Naive thymus-derived CD4-positive, alpha-beta T cell (primary cell): ENCODE measurements around the gene STIM1. TPM values are rescaled to one million over a fixed set of nuclear protein-coding genes. Genes with fewer than 3 reads are reported as not detected.

ENCODE experiments used
- ATAC-seq: fragments of 150-1000 bp; cut with Tn5 transposase; 2 replicates; pipeline ENCODE4 v1.10.0; 2021; ENCODE audit warnings: mild to moderate bottlenecking, moderate library complexity
- CTCF ChIA-PET: fragments of 350-600 bp; sonication (Branson Sonifier 250); formaldehyde crosslinking; loops from one replicate; lab custom pipeline; 2021; ENCODE audit warnings: antibody characterized with exemption; lab: Charles Lee
- POLR2A ChIA-PET: fragments of 350-600 bp; sonication (Branson Sonifier 250); formaldehyde crosslinking; loops from one replicate; lab custom pipeline; 2021; ENCODE audit warnings: antibody characterized with exemption, inconsistent platforms; lab: Charles Lee
- DNase-seq, 9 donors: peaks; one replicate each; pipeline versions ENCODE4 v3.0.0 to v3.0.0-alpha.2; 2020 to 2022; ENCODE audit warnings: mixed read lengths in 1 of 9
- H3K27ac ChIP-seq: one replicate; pipeline ENCODE4 v1.7.0; 2013; ENCODE audit warnings: mild to moderate bottlenecking, low read depth, low read length, moderate library complexity
- H3K27me3 ChIP-seq, 2 donors: one replicate each; pipeline ENCODE4 v1.7.0; 2013; ENCODE audit warnings: low read length in 2 of 2, mild to moderate bottlenecking in 2 of 2, moderate library complexity in 2 of 2; ENCODE audit not compliant: control insufficient read depth in 2 of 2, insufficient read depth in 2 of 2
- H3K36me3 ChIP-seq, 3 experiments: 1 replicate in 2 of 3; 2 replicates in 1 of 3; pipeline ENCODE4 v1.7.0; 2013; ENCODE audit warnings: low read length in 3 of 3, mild to moderate bottlenecking in 3 of 3, moderate library complexity in 1 of 3; ENCODE audit not compliant: insufficient read depth in 3 of 3, control insufficient read depth in 2 of 3
- H3K4me1 ChIP-seq, 2 donors: one replicate each; pipeline ENCODE4 v1.7.0; 2013; ENCODE audit warnings: low read length in 2 of 2, mild to moderate bottlenecking in 2 of 2, moderate library complexity in 1 of 2; ENCODE audit not compliant: control insufficient read depth in 2 of 2, insufficient read depth in 2 of 2
- H3K4me3 ChIP-seq: 2 replicates; pipeline ENCODE4 v1.7.0; 2013; ENCODE audit warnings: mild to moderate bottlenecking, low read length
- H3K9me3 ChIP-seq, 3 experiments: 1 replicate in 2 of 3; 2 replicates in 1 of 3; pipeline ENCODE4 v1.7.0; 2013; ENCODE audit warnings: low read length in 3 of 3; ENCODE audit not compliant: control insufficient read depth in 2 of 3
- H3K27ac Mint-ChIP-seq, 9 donors: one replicate each; pipeline ENCODE4 v1.8.0; 2020 to 2022; ENCODE audit warnings: mixed read lengths in 9 of 9, mild to moderate bottlenecking in 8 of 9, moderate library complexity in 5 of 9, inconsistent platforms in 2 of 9
- H3K27me3 Mint-ChIP-seq, 5 donors: one replicate each; pipeline ENCODE4 v1.8.0; 2021 to 2022; ENCODE audit warnings: mixed read lengths in 5 of 5, mild to moderate bottlenecking in 1 of 5
- H3K36me3 Mint-ChIP-seq, 5 donors: one replicate each; pipeline ENCODE4 v1.8.0; 2020 to 2022; ENCODE audit warnings: mixed read lengths in 5 of 5, mild to moderate bottlenecking in 3 of 5, inconsistent platforms in 1 of 5
- H3K4me1 Mint-ChIP-seq, 7 donors: one replicate each; pipeline ENCODE4 v1.8.0; 2020 to 2022; ENCODE audit warnings: mixed read lengths in 7 of 7, mild to moderate bottlenecking in 3 of 7, inconsistent platforms in 1 of 7
- H3K4me3 Mint-ChIP-seq, 10 donors: one replicate each; pipeline ENCODE4 v1.8.0; 2020 to 2022; ENCODE audit warnings: mild to moderate bottlenecking in 10 of 10, mixed read lengths in 10 of 10, moderate library complexity in 6 of 10, inconsistent platforms in 2 of 10
- H3K9me3 Mint-ChIP-seq, 11 donors: one replicate each; pipeline ENCODE4 v1.8.0; 2020 to 2022; ENCODE audit warnings: mixed read lengths in 11 of 11, mild to moderate bottlenecking in 4 of 11, inconsistent platforms in 1 of 11, moderate library complexity in 1 of 11
- intact Hi-C, 2 donors: fragments of 100-400 bp; cut with micrococcal nuclease; formaldehyde crosslinking; loops; one replicate each; pipeline ENCODE4 v1.15.1; 2023
- polyA plus RNA-seq, 2 donors: library from polyadenylated mRNA; unstranded; fragments of 300-500 nt; fragmentation: Illumina TruSeq; gene quantifications; one replicate each; pipeline ENCODE4 v1.2.3, GENCODE V29; 2021
- total RNA-seq, 6 experiments: library from RNA in 5 of 6; stranded (reverse) in 5 of 6; gene quantifications; 1 replicate in 5 of 6; 2 replicates in 1 of 6; pipeline ENCODE4 v1.2.3 and lab custom pipeline; 2021 to 2026

STIM1 gene
- total and polyA plus RNA-seq, 7 experiments from 2014 or later: 38.4 to 117 (median 99.0) TPM

DNA sequence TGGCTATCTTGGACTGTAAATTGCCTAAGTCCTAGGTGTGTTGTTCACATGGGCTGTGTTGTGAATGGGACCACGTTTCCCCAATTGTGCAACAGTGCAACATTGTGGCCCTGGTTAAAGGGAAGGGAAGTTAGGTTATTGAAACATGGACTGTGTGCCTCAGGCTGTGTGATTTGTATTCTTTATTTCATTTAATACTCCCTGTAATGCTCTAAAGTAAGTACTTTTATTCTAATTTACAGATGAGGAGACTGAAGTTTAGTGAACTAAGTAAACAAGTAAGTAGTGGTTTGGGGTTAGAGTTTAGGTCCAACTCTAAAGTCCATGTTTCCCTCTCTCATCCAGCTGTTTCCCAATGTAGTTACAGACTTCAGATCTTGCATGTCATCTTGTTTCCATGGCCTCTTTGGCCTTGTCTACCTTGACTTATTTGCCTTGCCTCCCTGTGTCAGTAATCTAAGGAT is 77.7 kb downstream of the STIM1 start:
- intact Hi-C loops: no loop called here
- ATAC-seq: no peak
- Mint-ChIP-seq H3K4me1 (peaks cover 49 to 83% (median 82%) of the 10 kb centered on the region in 7 donors), H3K4me3 (peak overlapping the region in 3 of 10 donors; percentile 1 to 41 (median 28)), H3K9me3 (peaks cover 0 to 2% (median 0%) of the 10 kb centered on the region in 11 donors), H3K27me3 (no peaks in the 10 kb centered on the region), H3K36me3 (peaks cover 3 to 20% (median 17%) of the 10 kb centered on the region in 5 donors), H3K27ac (peak overlapping the region in 8 of 9 donors; percentile 71 to 91 (median 80))
- peaks cover 3 to 24% of the 10 kb centered on the region in 2 donors for H3K4me1 ChIP-seq
- DNase-seq: no peak
- no peak overlapping the region for H3K4me3 ChIP-seq
- no peak overlapping the region for H3K27ac ChIP-seq
- H3K36me3 ChIP-seq: peaks cover 0 to 5% (median 0%) of the 10 kb centered on the region in 3 experiments
- ChIA-PET POLR2A (interaction anchor here (1.0 to 1.4 kb wide), 2 partner anchors 9 to 14 kb away, joined by 5 to 6 read pairs; no protein-coding TSS in a partner anchor), CTCF (interaction anchor here (0.6 to 1.5 kb wide), 4 partner anchors 10 to 140 kb away, joined by 3 to 6 read pairs (median 3); no protein-coding TSS in a partner anchor)
- H3K9me3 ChIP-seq: no peaks in the 10 kb centered on the region
- no peaks in the 10 kb centered on the region for H3K27me3 ChIP-seq

DNA sequence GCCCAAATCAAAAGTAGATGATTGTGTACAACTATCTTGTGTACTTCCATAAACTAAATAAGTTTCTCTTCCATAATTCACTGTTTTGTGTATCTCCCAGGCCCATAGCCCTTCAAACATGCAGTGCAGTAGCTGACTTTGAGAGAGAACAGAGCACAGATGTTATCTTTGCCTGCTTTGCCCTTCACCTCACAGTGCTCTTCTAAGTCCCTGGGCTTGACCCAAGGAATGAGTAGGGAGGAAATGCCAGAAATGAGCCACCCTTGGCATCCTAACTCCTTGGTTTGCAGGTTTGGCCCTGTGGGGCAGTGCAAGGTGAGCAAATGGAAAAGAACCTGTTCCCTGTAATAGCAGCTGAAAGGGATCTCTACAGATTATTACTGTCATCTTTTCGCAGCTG is 79.2 kb downstream of the STIM1 start:
- Histone ChIP-seq H3K4me1 (peaks cover 3 to 24% of the 10 kb centered on the region in 2 donors), H3K4me3 (no peak overlapping the region), H3K27me3 (no peaks in the 10 kb centered on the region), H3K27ac (peak overlapping the region; percentile 29), H3K9me3 (no peaks in the 10 kb centered on the region), H3K36me3 (no peaks in the 10 kb centered on the region)
- Mint-ChIP-seq H3K27me3 (no peaks in the 10 kb centered on the region), H3K36me3 (peaks cover 3 to 17% (median 12%) of the 10 kb centered on the region in 5 donors), H3K4me3 (peak overlapping the region in 4 of 10 donors; percentile 3 to 61 (median 34)), H3K9me3 (peaks cover 0 to 2% (median 0%) of the 10 kb centered on the region in 11 donors), H3K27ac (peak overlapping the region; percentile 44 to 91 (median 80)), H3K4me1 (peaks cover 42 to 82% (median 76%) of the 10 kb centered on the region in 7 donors)
- ATAC-seq: no peak
- intact Hi-C loops: loop anchor here in 1 of 2 donors (1.0 kb wide), 1 partner anchor 13 kb away; no protein-coding TSS in a partner anchor
- no peak for DNase-seq
- ChIA-PET CTCF (interaction anchor here (1.6 kb wide), 1 partner anchor 85 kb away, joined by 5 read pairs; no protein-coding TSS in a partner anchor), POLR2A (interaction anchor here (0.6 to 0.8 kb wide), 2 partner anchors 54 to 131 kb away, joined by 3 read pairs; no protein-coding TSS in a partner anchor)

DNA sequence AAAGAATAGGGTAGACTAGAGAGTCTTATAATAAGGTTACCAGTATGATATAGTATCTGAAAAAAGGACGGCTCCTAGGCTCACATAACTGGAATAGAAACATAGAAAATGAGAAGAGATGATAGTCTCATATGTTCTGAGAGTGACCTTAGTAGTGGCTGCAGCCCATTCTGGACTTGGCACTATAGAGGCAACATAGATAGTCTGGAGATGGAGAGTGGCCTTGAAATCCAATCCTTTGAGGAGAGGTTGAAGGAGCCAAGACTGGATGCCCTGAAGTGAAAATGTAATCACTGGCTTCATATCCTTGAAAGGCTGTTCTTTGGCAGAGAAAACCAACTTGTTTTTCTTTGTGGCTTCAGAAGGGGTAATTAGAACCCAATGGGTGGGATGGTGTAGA is 81.1 kb downstream of the STIM1 start:
- Mint-ChIP-seq H3K27me3 (no peaks in the 10 kb centered on the region), H3K36me3 (peaks cover 3 to 21% (median 9%) of the 10 kb centered on the region in 5 donors), H3K9me3 (peaks cover 0 to 1% (median 0%) of the 10 kb centered on the region in 11 donors), H3K4me3 (peak overlapping the region in 1 of 10 donors; percentile 6), H3K27ac (peak overlapping the region in 6 of 9 donors; percentile 4 to 95 (median 79)), H3K4me1 (peaks cover 49 to 87% (median 79%) of the 10 kb centered on the region in 7 donors)
- Histone ChIP-seq H3K4me3 (no peak overlapping the region), H3K27me3 (no peaks in the 10 kb centered on the region), H3K27ac (no peak overlapping the region), H3K9me3 (no peaks in the 10 kb centered on the region), H3K36me3 (no peaks in the 10 kb centered on the region), H3K4me1 (peaks cover 3 to 29% of the 10 kb centered on the region in 2 donors)
- CTCF ChIA-PET: interaction anchor here (0.6 to 1.5 kb wide), 2 partner anchors 8 to 81 kb away, joined by 3 to 5 read pairs; partner anchors contain the start of gene STIM1
- POLR2A ChIA-PET: interaction anchor here (1.1 kb wide), 1 partner anchor 81 kb away, joined by 5 read pairs; the partner anchor contains the start of gene STIM1
- no peak for ATAC-seq
- no peak for DNase-seq
- intact Hi-C loops: no loop called here

- Mint-ChIP-seq H3K27me3 (no peaks in the 10 kb centered on the region), H3K4me1 (peaks cover 56 to 92% (median 84%) of the 10 kb centered on the region in 7 donors), H3K4me3 (peak overlapping the region in 1 of 10 donors; percentile 26), H3K9me3 (peaks cover 0 to 1% (median 0%) of the 10 kb centered on the region in 11 donors), H3K36me3 (peaks cover 3 to 29% (median 6%) of the 10 kb centered on the region in 5 donors), H3K27ac (peak overlapping the region in 8 of 9 donors; percentile 44 to 95 (median 76))
- Histone ChIP-seq H3K27ac (no peak overlapping the region), H3K36me3 (no peaks in the 10 kb centered on the region), H3K4me1 (peaks cover 26 to 49% of the 10 kb centered on the region in 2 donors), H3K4me3 (no peak overlapping the region), H3K27me3 (no peaks in the 10 kb centered on the region), H3K9me3 (no peaks in the 10 kb centered on the region)
- ATAC-seq: no peak
- ChIA-PET POLR2A (interaction anchor here (0.7 to 2.7 kb wide), 5 partner anchors 9 to 14 kb away, joined by 3 to 15 read pairs (median 5); no protein-coding TSS in a partner anchor), CTCF (interaction anchor here (1.0 to 1.4 kb wide), 2 partner anchors 9 to 133 kb away, joined by 4 to 6 read pairs; no protein-coding TSS in a partner anchor)
- no peak for DNase-seq
- intact Hi-C loops: no loop called here
These were observed 83.7 kb downstream of the STIM1 start for GRCh38 chr11:3939211-3939610.

- Mint-ChIP-seq H3K4me3 (peak overlapping the region in 2 of 10 donors; percentile 14 to 42), H3K9me3 (peaks cover 0 to 1% (median 0%) of the 10 kb centered on the region in 11 donors), H3K27ac (peak overlapping the region in 8 of 9 donors; percentile 44 to 95 (median 78)), H3K27me3 (no peaks in the 10 kb centered on the region), H3K36me3 (peaks cover 3 to 35% (median 7%) of the 10 kb centered on the region in 5 donors), H3K4me1 (peaks cover 56 to 92% (median 84%) of the 10 kb centered on the region in 7 donors)
- DNase-seq (no peak), ATAC-seq (no peak)
- no peaks in the 10 kb centered on the region for H3K27me3 ChIP-seq
- peaks cover 31 to 52% of the 10 kb centered on the region in 2 donors for H3K4me1 ChIP-seq
- no peaks in the 10 kb centered on the region for H3K9me3 ChIP-seq
- POLR2A ChIA-PET: interaction anchor here (0.7 to 2.7 kb wide), 6 partner anchors 9 to 100 kb away, joined by 3 to 15 read pairs (median 4); no protein-coding TSS in a partner anchor
- no peak overlapping the region for H3K4me3 ChIP-seq
- H3K36me3 ChIP-seq: peaks cover 0 to 2% (median 0%) of the 10 kb centered on the region in 3 experiments
- CTCF ChIA-PET: interaction anchor here (0.9 to 1.4 kb wide), 3 partner anchors 8 to 133 kb away, joined by 3 to 6 read pairs (median 4); no protein-coding TSS in a partner anchor
- intact Hi-C loops: loop anchor here in 1 of 2 donors (5.0 kb wide), 1 partner anchor 32 kb away; no protein-coding TSS in a partner anchor
- H3K27ac ChIP-seq: peak overlapping the region; percentile 36
These were observed 84.3 kb downstream of the STIM1 start for GRCh38 chr11:3939651-3940190.
